Measurements from ENCODE around the gene RPS24. TPM values are rescaled to one million over a fixed set of nuclear protein-coding genes. Genes with fewer than 3 reads are reported as not detected.
"Not testable (repeated sequence)": the region's sequence is repeated elsewhere in the genome, so short reads cannot be mapped to it uniquely, and the experiment has no call there.

RPS24 gene
- total and polyA plus RNA-seq, 8 donors = 599 to 3,548 (median 970) TPM

GRCh38 chr10:78069151-78069550, 35.5 kb downstream of the RPS24 start:
- intact Hi-C loops (cut with DNase I) = no loop called here
- no peaks in the 10 kb centered on the region for H3K36me3 ChIP-seq
- H3K4me3 ChIP-seq = no peak overlapping the region
- no peaks in the 10 kb centered on the region for H3K4me1 ChIP-seq
- H3K27ac ChIP-seq = no peak overlapping the region
- 81 to 83% methylated on average over 6 of the region's 6 CpGs for WGBS, 2 donors
- DNase-seq = no peak
- H3K9me3 ChIP-seq = no peaks in the 10 kb centered on the region
- FAIRE-seq = no peak
- ATAC-seq = no peak
- no peaks in the 10 kb centered on the region for H3K27me3 ChIP-seq
- no peak for TF ChIP-seq CTCF (IDR thresholded peaks at IDR 0.05)

GRCh38 chr10:78070064-78070463, 36.4 kb downstream of the RPS24 start:
- ATAC-seq; intact Hi-C loops (cut with DNase I); H3K4me3 ChIP-seq; H3K27ac ChIP-seq; H3K36me3 ChIP-seq; H3K4me1 ChIP-seq; DNase-seq; H3K9me3 ChIP-seq; FAIRE-seq; H3K27me3 ChIP-seq: not testable (repeated sequence)
- WGBS, 2 donors = 90 to 92% methylated on average over 12 of the region's 12 CpGs

GRCh38 chr10:78070726-78071125, 37.1 kb downstream of the RPS24 start:
- no peak for ATAC-seq

GRCh38 chr10:78071140-78071856, 37.6 kb downstream of the RPS24 start:
- Histone ChIP-seq H3K27ac (no peak overlapping the region), H3K9me3 (no peaks in the 10 kb centered on the region), H3K36me3 (no peaks in the 10 kb centered on the region), H3K4me3 (no peak overlapping the region), H3K27me3 (no peaks in the 10 kb centered on the region), H3K4me1 (no peaks in the 10 kb centered on the region)
- no peak for TF ChIP-seq CTCF (IDR thresholded peaks at IDR 0.05)
- no peak for DNase-seq
- 77 to 81% methylated on average over 4 of the region's 4 CpGs for WGBS, 2 donors
- intact Hi-C loops (cut with DNase I) = no loop called here
- no peak for ATAC-seq
- FAIRE-seq = no peak

More at GRCh38 chr10:78070726-78071125, 37.1 kb downstream of the RPS24 start:
- WGBS, 2 donors = 84 to 88% methylated on average over 5 of the region's 5 CpGs
- H3K9me3 ChIP-seq = no peaks in the 10 kb centered on the region
- DNase-seq = no peak
- no peaks in the 10 kb centered on the region for H3K4me1 ChIP-seq
- no peak for TF ChIP-seq CTCF (IDR thresholded peaks at IDR 0.05)
- FAIRE-seq = no peak
- no peak overlapping the region for H3K27ac ChIP-seq
- H3K36me3 ChIP-seq = no peaks in the 10 kb centered on the region
- no peak overlapping the region for H3K4me3 ChIP-seq
- no peaks in the 10 kb centered on the region for H3K27me3 ChIP-seq
- intact Hi-C loops (cut with DNase I) = no loop called here

- no peak overlapping the region for H3K4me3 ChIP-seq
- H3K27ac ChIP-seq = no peak overlapping the region
- intact Hi-C loops (cut with DNase I) = no loop called here
- ATAC-seq = no peak
- no peaks in the 10 kb centered on the region for H3K36me3 ChIP-seq
- TF ChIP-seq CTCF (IDR thresholded peaks at IDR 0.05) = no peak
- WGBS, 2 donors = 74 to 76% methylated on average over 4 of the region's 4 CpGs
- H3K9me3 ChIP-seq = no peaks in the 10 kb centered on the region
- H3K4me1 ChIP-seq = no peaks in the 10 kb centered on the region
- H3K27me3 ChIP-seq = no peaks in the 10 kb centered on the region
- FAIRE-seq = no peak
- DNase-seq = no peak
Observed at GRCh38 chr10:78071857-78072179, 38.2 kb downstream of the RPS24 start.

Measured in pancreas (tissue), 10 donors.